HG03280 (cell line): Measurements from ENCODE around the gene BFSP1.

Experiments used
- ATAC-seq: cut with Tn5 transposase; IDR thresholded peaks from one replicate; pipeline ENCODE4 v1.9.1; 2021; ENCODE audit warnings: mild to moderate bottlenecking, moderate library complexity; ENCODE audit not compliant: unreplicated experiment

BFSP1 gene

GRCh38 chr20:17500826-17501225, 30.4 kb downstream of the BFSP1 start:
- no peak for ATAC-seq

- ATAC-seq, result no peak
These were observed 30.9 kb downstream of the BFSP1 start for GRCh38 chr20:17500271-17500670.

GRCh38 chr20:17499041-17499440, 32.1 kb downstream of the BFSP1 start:
- ATAC-seq, result no peak

- no peak for ATAC-seq
These were observed 32.5 kb downstream of the BFSP1 start for GRCh38 chr20:17498641-17499040.

- ATAC-seq, result no peak
These were observed 33.2 kb downstream of the BFSP1 start for GRCh38 chr20:17497821-17498580.

- no peak for ATAC-seq
These were observed 35.4 kb downstream of the BFSP1 start for GRCh38 chr20:17495826-17496225.

GRCh38 chr20:17494201-17494600, 37.0 kb downstream of the BFSP1 start:
- ATAC-seq, result no peak

GRCh38 chr20:17493173-17493572, 38.0 kb downstream of the BFSP1 start:
- ATAC-seq, result no peak

- ATAC-seq, result no peak
These were observed 39.7 kb downstream of the BFSP1 start for GRCh38 chr20:17491488-17491887.

- ATAC-seq, result no peak
These were observed 40.1 kb downstream of the BFSP1 start for GRCh38 chr20:17491041-17491440.

- no peak for ATAC-seq
These were observed 40.7 kb downstream of the BFSP1 start for GRCh38 chr20:17490501-17490900.

GRCh38 chr20:17488916-17489600, 42.1 kb downstream of the BFSP1 start:
- no peak for ATAC-seq

GRCh38 chr20:17485017-17485416, 46.2 kb downstream of the BFSP1 start:
- ATAC-seq, result no peak

- no peak for ATAC-seq
These were observed 48.6 kb downstream of the BFSP1 start for GRCh38 chr20:17482536-17482935.

- no peak for ATAC-seq
These were observed 49.5 kb downstream of the BFSP1 start for GRCh38 chr20:17481661-17482060.

- ATAC-seq, result no peak
These were observed 50.5 kb downstream of the BFSP1 start for GRCh38 chr20:17480696-17481095.

- no peak for ATAC-seq
These were observed 52.0 kb downstream of the BFSP1 start for GRCh38 chr20:17479063-17479657.

GRCh38 chr20:17473659-17474058, 57.5 kb downstream of the BFSP1 start:
- no peak for ATAC-seq

- no peak for ATAC-seq
These were observed 59.5 kb downstream of the BFSP1 start for GRCh38 chr20:17471606-17472187.

- ATAC-seq, result no peak
These were observed 60.2 kb downstream of the BFSP1 start for GRCh38 chr20:17470973-17471372.

GRCh38 chr20:17470521-17470920, 60.7 kb downstream of the BFSP1 start:
- ATAC-seq, result no peak
